ENCODE measurements around the gene YAF2. TPM values are rescaled to one million over a fixed set of nuclear protein-coding genes. Genes with fewer than 3 reads are reported as not detected.

YAF2 gene
- total RNA-seq, 1 donor from 2014 or later: 28.0 TPM

GRCh38 chr12:42204819-42205218 is 33.2 kb downstream of the YAF2 start:
- H3K4me1 ChIP-seq: no peaks in the 10 kb centered on the region
- ATAC-seq (no peak), DNase-seq (no peak)
- no peak for TF ChIP-seq CTCF (IDR thresholded peaks at IDR 0.05)
- H3K27me3 ChIP-seq: no peaks in the 10 kb centered on the region
- intact Hi-C loops (cut with DNase I): no loop called here
- no peaks in the 10 kb centered on the region for H3K9me3 ChIP-seq
- no peak overlapping the region for H3K4me3 ChIP-seq
- no peak overlapping the region for H3K27ac ChIP-seq
- no peaks in the 10 kb centered on the region for H3K36me3 ChIP-seq

GRCh38 chr12:42204362-42204761 is 33.7 kb downstream of the YAF2 start:
- Histone ChIP-seq H3K27me3 (no peaks in the 10 kb centered on the region), H3K9me3 (no peaks in the 10 kb centered on the region), H3K4me3 (no peak overlapping the region), H3K4me1 (no peaks in the 10 kb centered on the region), H3K36me3 (no peaks in the 10 kb centered on the region), H3K27ac (no peak overlapping the region)
- TF ChIP-seq CTCF (IDR thresholded peaks at IDR 0.05): no peak
- intact Hi-C loops (cut with DNase I): no loop called here
- no peak for ATAC-seq
- no peak for DNase-seq

DNA sequence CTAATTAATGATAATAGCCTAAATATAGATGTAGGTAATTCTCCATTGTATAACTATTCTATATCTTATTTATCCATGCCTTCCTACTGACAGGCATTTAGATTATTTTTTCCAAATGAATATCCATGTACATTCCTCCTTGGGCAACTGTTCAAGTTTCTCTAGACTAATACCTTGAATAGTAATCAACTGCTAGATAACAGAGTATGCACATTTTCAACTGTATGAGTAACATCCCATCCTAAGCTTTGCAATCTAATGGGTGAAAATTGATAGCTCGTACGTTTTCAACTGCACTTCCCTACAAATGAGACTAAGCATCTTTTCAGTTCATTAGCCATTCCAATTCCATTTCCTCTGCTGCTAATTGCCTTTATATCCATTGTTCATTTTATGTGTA is 37.0 kb downstream of the YAF2 start:
- Histone ChIP-seq H3K27me3 (no peaks in the 10 kb centered on the region), H3K36me3 (peaks cover 18% of the 10 kb centered on the region), H3K27ac (no peak overlapping the region), H3K9me3 (no peaks in the 10 kb centered on the region), H3K4me3 (no peak overlapping the region), H3K4me1 (no peaks in the 10 kb centered on the region)
- no peak for TF ChIP-seq CTCF (IDR thresholded peaks at IDR 0.05)
- ATAC-seq: no peak
- intact Hi-C loops (cut with DNase I): no loop called here
- no peak for DNase-seq

GRCh38 chr12:42199007-42199406 is 39.0 kb downstream of the YAF2 start:
- Histone ChIP-seq H3K36me3 (peaks cover 18% of the 10 kb centered on the region), H3K27me3 (no peaks in the 10 kb centered on the region), H3K4me3 (no peak overlapping the region), H3K4me1 (no peaks in the 10 kb centered on the region), H3K9me3 (no peaks in the 10 kb centered on the region), H3K27ac (no peak overlapping the region)
- intact Hi-C loops (cut with DNase I): no loop called here
- DNase-seq (no peak), ATAC-seq (no peak)
- TF ChIP-seq CTCF (IDR thresholded peaks at IDR 0.05): no peak

GRCh38 chr12:42196723-42197603 is 41.1 kb downstream of the YAF2 start:
- no peak overlapping the region for H3K27ac ChIP-seq
- ATAC-seq (no peak), DNase-seq (no peak)
- no peaks in the 10 kb centered on the region for H3K27me3 ChIP-seq
- no peaks in the 10 kb centered on the region for H3K9me3 ChIP-seq
- TF ChIP-seq CTCF (IDR thresholded peaks at IDR 0.05): no peak
- H3K4me1 ChIP-seq: no peaks in the 10 kb centered on the region
- peaks cover 22% of the 10 kb centered on the region for H3K36me3 ChIP-seq
- H3K4me3 ChIP-seq: no peak overlapping the region
- intact Hi-C loops (cut with DNase I): no loop called here
